ENCODE results near the gene CCL3.

Gene CCL3

DNA sequence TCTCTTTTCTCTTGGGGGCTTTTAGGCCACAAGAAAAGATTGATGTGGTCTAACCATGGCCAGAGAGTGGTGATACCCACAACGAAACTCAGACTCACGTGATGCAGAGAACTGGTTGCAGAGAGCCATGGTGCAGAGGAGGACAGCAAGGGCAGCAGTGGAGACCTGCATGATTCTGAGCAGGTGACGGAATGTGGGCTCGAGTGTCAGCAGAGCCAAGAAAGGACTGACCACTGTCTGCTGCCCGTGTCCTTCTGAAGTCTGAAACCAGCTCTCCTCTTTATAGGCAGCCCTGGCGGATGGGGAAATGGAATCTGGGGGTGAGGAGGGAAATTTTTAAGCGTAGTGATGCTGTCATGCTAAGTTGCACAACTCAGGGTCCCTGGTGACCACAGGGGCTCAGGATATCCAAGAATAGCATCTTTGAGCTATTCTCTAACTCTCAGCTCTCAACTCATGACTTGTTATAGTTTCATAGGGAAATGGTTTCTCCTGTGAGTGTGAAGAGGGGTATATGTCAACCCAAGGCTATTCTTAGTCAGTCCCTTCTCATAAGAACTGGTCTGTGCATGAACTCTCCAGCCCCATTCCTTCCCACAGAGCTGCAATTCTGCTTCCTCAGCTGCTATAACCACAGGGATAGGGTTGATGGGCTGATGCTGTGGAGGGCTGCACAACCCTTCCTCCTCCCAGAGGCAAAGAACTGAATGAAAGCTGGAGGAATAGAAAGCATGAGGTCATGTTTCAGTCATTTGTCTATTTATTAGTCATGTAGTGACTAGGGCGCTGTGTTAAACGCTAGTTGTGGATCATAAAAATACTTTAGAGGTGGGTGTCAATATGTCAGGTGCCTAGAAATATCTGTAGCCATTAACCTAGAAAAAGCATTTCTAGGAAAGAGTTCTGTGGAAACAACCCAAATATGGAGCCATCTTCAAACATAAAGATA lies at the start of gene CCL3:
CCL3 (minus strand) TSS at position 256 of the 949 bp plus-strand sequence; CDS start at position 171, 85 bp downstream.
- Histone ChIP-seq H3K27me3 (replicated peaks; ENCODE audit: control insufficient read depth, insufficient read depth, low read length) (no peaks in the 10 kb centered on the region), H3K9me3 (ENCODE audit: control insufficient read depth, low read length) (no peaks in the 10 kb centered on the region), H3K4me3 (ENCODE audit: low read length) (no peak within 1 kb of the TSS), H3K36me3 (ENCODE audit: control insufficient read depth, insufficient read depth, low read length, severe bottlenecking) (no peaks in the 10 kb centered on the region), H3K9ac (ENCODE audit: low read length) (no peak within 1 kb of the TSS), H3K4me1 (ENCODE audit: control insufficient read depth, insufficient read depth, low read length) (peaks cover 11% of the 10 kb centered on the region)
- DNase-seq (ENCODE audit: low read depth) = no peak

DNA sequence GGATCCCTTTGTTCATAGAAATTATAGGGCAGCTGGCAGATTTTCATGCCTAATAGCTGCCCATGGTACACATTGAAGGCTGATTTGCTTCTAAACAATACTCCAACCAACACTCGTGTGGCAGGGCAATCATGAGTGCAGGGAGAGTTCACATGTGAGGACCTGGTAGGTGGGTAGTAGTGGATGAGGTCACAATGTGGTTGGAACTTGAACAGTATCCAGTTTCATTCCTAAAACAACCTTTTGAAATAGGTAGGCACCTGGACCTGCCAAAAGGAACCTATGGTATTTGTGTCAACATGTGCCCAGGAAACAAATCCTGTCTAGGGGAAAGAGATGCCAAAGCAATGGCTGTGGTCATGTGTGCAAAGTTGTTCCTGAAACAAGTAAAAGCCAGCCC lies 46.5 kb upstream of the CCL3 start:
- H3K4me1 ChIP-seq (ENCODE audit: control insufficient read depth, insufficient read depth, low read length) = no peaks in the 10 kb centered on the region
- H3K4me3 ChIP-seq (ENCODE audit: low read length) = no peak overlapping the region
- no peak overlapping the region for H3K9ac ChIP-seq (ENCODE audit: low read length)
- no peak for DNase-seq (ENCODE audit: low read depth)
- H3K36me3 ChIP-seq (ENCODE audit: control insufficient read depth, insufficient read depth, low read length, severe bottlenecking) = no peaks in the 10 kb centered on the region
- H3K9me3 ChIP-seq (ENCODE audit: control insufficient read depth, low read length) = no peaks in the 10 kb centered on the region
- H3K27me3 ChIP-seq (replicated peaks; ENCODE audit: control insufficient read depth, insufficient read depth, low read length) = peaks cover 20% of the 10 kb centered on the region

DNA sequence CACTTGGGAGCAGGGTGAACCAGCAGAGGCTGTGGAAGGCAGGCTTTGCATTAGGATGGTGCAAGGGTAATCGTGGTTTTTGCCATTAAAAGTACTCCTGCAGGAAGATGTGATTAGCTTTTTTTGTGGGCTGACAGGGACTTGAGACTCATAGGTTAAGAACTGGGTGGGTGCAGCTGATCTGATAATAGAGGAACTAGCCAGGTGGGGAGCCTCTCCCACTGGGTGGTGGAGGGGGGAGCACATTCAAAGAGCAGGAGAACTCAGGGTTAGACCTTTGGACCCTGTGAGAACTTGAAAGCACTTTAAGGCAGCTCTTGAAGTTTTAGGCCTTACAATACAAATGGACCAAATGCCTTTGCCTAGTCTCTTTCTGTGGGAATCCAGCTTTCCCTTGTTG lies 46.1 kb upstream of the CCL3 start:
- no peaks in the 10 kb centered on the region for H3K4me1 ChIP-seq (ENCODE audit: control insufficient read depth, insufficient read depth, low read length)

DNA sequence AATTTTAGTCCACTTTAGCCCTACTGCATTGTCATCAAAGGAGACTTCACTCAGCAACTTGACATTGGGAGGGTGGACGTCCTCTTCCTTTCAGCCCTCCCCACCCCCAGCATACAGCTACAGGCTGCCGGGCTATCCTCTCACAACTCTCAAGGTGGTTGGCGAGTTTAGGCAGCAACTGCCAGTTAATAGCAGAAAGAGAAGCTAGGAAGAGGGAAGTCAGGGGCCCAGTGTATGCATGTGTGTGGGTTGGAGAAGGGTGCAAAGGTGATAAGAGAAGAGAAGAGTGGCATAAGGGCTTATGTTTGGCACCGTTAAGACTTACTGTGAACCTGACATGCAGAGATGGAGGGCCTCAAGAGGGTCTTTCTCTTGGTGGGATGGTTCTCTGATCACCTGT lies 45.5 kb upstream of the CCL3 start:
- H3K9me3 ChIP-seq (ENCODE audit: control insufficient read depth, low read length) = no peaks in the 10 kb centered on the region
- H3K4me3 ChIP-seq (ENCODE audit: low read length) = no peak overlapping the region
- no peak overlapping the region for H3K9ac ChIP-seq (ENCODE audit: low read length)
- no peaks in the 10 kb centered on the region for H3K4me1 ChIP-seq (ENCODE audit: control insufficient read depth, insufficient read depth, low read length)
- H3K27me3 ChIP-seq (replicated peaks; ENCODE audit: control insufficient read depth, insufficient read depth, low read length) = peaks cover 20% of the 10 kb centered on the region
- no peaks in the 10 kb centered on the region for H3K36me3 ChIP-seq (ENCODE audit: control insufficient read depth, insufficient read depth, low read length, severe bottlenecking)
- DNase-seq (ENCODE audit: low read depth) = no peak

More for the DNA sequence above, 46.1 kb upstream of the CCL3 start:
- Histone ChIP-seq H3K9me3 (ENCODE audit: control insufficient read depth, low read length) (no peaks in the 10 kb centered on the region), H3K27me3 (replicated peaks; ENCODE audit: control insufficient read depth, insufficient read depth, low read length) (peaks cover 20% of the 10 kb centered on the region), H3K4me3 (ENCODE audit: low read length) (no peak overlapping the region), H3K9ac (ENCODE audit: low read length) (no peak overlapping the region), H3K36me3 (ENCODE audit: control insufficient read depth, insufficient read depth, low read length, severe bottlenecking) (no peaks in the 10 kb centered on the region)
- DNase-seq (ENCODE audit: low read depth) = no peak

DNA sequence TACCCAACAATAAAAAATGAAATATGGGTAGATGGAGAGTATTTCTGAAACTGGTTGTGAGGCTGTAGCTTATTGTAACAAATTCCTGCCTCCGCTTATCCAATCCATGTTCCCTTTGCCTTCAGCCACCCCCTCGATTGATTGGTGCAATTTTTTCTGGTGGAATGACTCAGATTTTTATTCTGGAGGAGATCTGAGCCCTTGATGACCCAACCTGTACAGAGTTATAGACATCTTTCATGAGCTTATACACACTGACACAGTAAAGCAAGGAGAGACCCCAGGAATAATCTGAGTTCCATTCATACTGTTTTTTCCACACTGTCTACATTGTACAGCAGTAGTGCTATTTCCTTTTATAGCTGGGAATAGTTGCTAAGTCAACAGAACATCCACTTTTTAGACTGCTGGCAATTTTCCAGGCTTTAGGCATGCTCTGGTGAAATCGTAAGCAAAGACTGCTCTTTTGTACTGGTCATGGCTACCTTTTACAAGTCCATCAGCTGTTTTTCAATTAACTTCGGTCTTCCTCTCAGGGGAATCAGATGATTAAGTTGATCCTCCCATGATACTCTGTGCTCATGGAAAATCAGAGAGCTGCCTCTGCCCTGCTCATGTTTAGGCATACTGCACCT lies 43.8 kb upstream of the CCL3 start:
- no peak for DNase-seq (ENCODE audit: low read depth)
- Histone ChIP-seq H3K4me1 (ENCODE audit: control insufficient read depth, insufficient read depth, low read length) (no peaks in the 10 kb centered on the region), H3K27me3 (replicated peaks; ENCODE audit: control insufficient read depth, insufficient read depth, low read length) (peaks cover 28% of the 10 kb centered on the region), H3K9me3 (ENCODE audit: control insufficient read depth, low read length) (no peaks in the 10 kb centered on the region), H3K9ac (ENCODE audit: low read length) (no peak overlapping the region), H3K4me3 (ENCODE audit: low read length) (no peak overlapping the region), H3K36me3 (ENCODE audit: control insufficient read depth, insufficient read depth, low read length, severe bottlenecking) (no peaks in the 10 kb centered on the region)

DNA sequence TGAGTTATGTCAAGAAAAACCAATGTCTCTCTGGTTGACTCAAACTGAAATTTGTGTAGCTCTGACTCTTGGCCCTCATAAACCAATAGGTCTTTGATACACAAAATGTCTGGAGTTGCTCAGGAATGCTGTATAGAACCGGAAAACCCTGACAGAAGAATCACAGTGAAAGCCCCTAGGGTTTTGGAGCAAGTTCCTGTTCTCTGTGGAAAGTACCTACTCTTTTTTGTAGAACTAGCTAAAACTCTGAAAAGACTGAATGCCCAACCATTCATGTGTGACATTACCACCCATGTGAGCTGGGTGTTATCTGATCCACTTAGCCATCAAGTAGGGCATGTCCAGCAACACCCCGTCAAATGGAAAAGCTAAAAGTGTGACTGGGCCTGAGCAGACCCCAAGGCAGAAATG lies 42.5 kb upstream of the CCL3 start:
- H3K27me3 ChIP-seq (replicated peaks; ENCODE audit: control insufficient read depth, insufficient read depth, low read length) = peaks cover 29% of the 10 kb centered on the region
- no peak overlapping the region for H3K9ac ChIP-seq (ENCODE audit: low read length)
- H3K9me3 ChIP-seq (ENCODE audit: control insufficient read depth, low read length) = peaks cover 2% of the 10 kb centered on the region
- H3K36me3 ChIP-seq (ENCODE audit: control insufficient read depth, insufficient read depth, low read length, severe bottlenecking) = no peaks in the 10 kb centered on the region
- no peak for DNase-seq (ENCODE audit: low read depth)
- H3K4me3 ChIP-seq (ENCODE audit: low read length) = no peak overlapping the region
- no peaks in the 10 kb centered on the region for H3K4me1 ChIP-seq (ENCODE audit: control insufficient read depth, insufficient read depth, low read length)

- no peaks in the 10 kb centered on the region for H3K4me1 ChIP-seq (ENCODE audit: control insufficient read depth, insufficient read depth, low read length)
- H3K4me3 ChIP-seq (ENCODE audit: low read length) = no peak overlapping the region
- H3K9ac ChIP-seq (ENCODE audit: low read length) = no peak overlapping the region
- H3K27me3 ChIP-seq (replicated peaks; ENCODE audit: control insufficient read depth, insufficient read depth, low read length) = peaks cover 32% of the 10 kb centered on the region
- DNase-seq (ENCODE audit: low read depth) = no peak
- no peaks in the 10 kb centered on the region for H3K36me3 ChIP-seq (ENCODE audit: control insufficient read depth, insufficient read depth, low read length, severe bottlenecking)
- peaks cover 2% of the 10 kb centered on the region for H3K9me3 ChIP-seq (ENCODE audit: control insufficient read depth, low read length)
Measured at GRCh38 chr17:36131931-36132330, 42.0 kb upstream of the CCL3 start.

- no peak for DNase-seq (ENCODE audit: low read depth)
- peaks cover 2% of the 10 kb centered on the region for H3K9me3 ChIP-seq (ENCODE audit: control insufficient read depth, low read length)
- H3K36me3 ChIP-seq (ENCODE audit: control insufficient read depth, insufficient read depth, low read length, severe bottlenecking) = no peaks in the 10 kb centered on the region
- H3K4me3 ChIP-seq (ENCODE audit: low read length) = no peak overlapping the region
- no peaks in the 10 kb centered on the region for H3K4me1 ChIP-seq (ENCODE audit: control insufficient read depth, insufficient read depth, low read length)
- peaks cover 28% of the 10 kb centered on the region for H3K27me3 ChIP-seq (replicated peaks; ENCODE audit: control insufficient read depth, insufficient read depth, low read length)
- H3K9ac ChIP-seq (ENCODE audit: low read length) = no peak overlapping the region
Measured at GRCh38 chr17:36131421-36131820, 41.5 kb upstream of the CCL3 start.

- no peak for DNase-seq (ENCODE audit: low read depth)
- H3K4me3 ChIP-seq (ENCODE audit: low read length) = no peak overlapping the region
- H3K9ac ChIP-seq (ENCODE audit: low read length) = no peak overlapping the region
- H3K36me3 ChIP-seq (ENCODE audit: control insufficient read depth, insufficient read depth, low read length, severe bottlenecking) = no peaks in the 10 kb centered on the region
- no peaks in the 10 kb centered on the region for H3K4me1 ChIP-seq (ENCODE audit: control insufficient read depth, insufficient read depth, low read length)
- H3K27me3 ChIP-seq (replicated peaks; ENCODE audit: control insufficient read depth, insufficient read depth, low read length) = peaks cover 28% of the 10 kb centered on the region
- peaks cover 10% of the 10 kb centered on the region for H3K9me3 ChIP-seq (ENCODE audit: control insufficient read depth, low read length)
Measured at GRCh38 chr17:36130346-36130745, 40.4 kb upstream of the CCL3 start.

- peaks cover 28% of the 10 kb centered on the region for H3K27me3 ChIP-seq (replicated peaks; ENCODE audit: control insufficient read depth, insufficient read depth, low read length)
- H3K4me3 ChIP-seq (ENCODE audit: low read length) = no peak overlapping the region
- no peak overlapping the region for H3K9ac ChIP-seq (ENCODE audit: low read length)
- no peaks in the 10 kb centered on the region for H3K4me1 ChIP-seq (ENCODE audit: control insufficient read depth, insufficient read depth, low read length)
- H3K36me3 ChIP-seq (ENCODE audit: control insufficient read depth, insufficient read depth, low read length, severe bottlenecking) = no peaks in the 10 kb centered on the region
- DNase-seq (ENCODE audit: low read depth) = no peak
- peaks cover 15% of the 10 kb centered on the region for H3K9me3 ChIP-seq (ENCODE audit: control insufficient read depth, low read length)
Measured at GRCh38 chr17:36129616-36130015, 39.7 kb upstream of the CCL3 start.

GRCh38 chr17:36128411-36128978 lies 38.6 kb upstream of the CCL3 start:
- H3K9ac ChIP-seq (ENCODE audit: low read length) = no peak overlapping the region
- DNase-seq (ENCODE audit: low read depth) = no peak
- no peak overlapping the region for H3K4me3 ChIP-seq (ENCODE audit: low read length)
- H3K36me3 ChIP-seq (ENCODE audit: control insufficient read depth, insufficient read depth, low read length, severe bottlenecking) = no peaks in the 10 kb centered on the region
- H3K9me3 ChIP-seq (ENCODE audit: control insufficient read depth, low read length) = peaks cover 15% of the 10 kb centered on the region
- peaks cover 31% of the 10 kb centered on the region for H3K27me3 ChIP-seq (replicated peaks; ENCODE audit: control insufficient read depth, insufficient read depth, low read length)
- H3K4me1 ChIP-seq (ENCODE audit: control insufficient read depth, insufficient read depth, low read length) = no peaks in the 10 kb centered on the region
